ACC112 (cell line): ENCODE measurements around the gene ZNF560.

Experiments
- H2AFZ ChIP-seq: fragments of 200-600 bp; sonication (generic); one replicate; pipeline ENCODE4 v1.6.0; 2017; ENCODE audit warnings: antibody characterized with exemption, low read length; ENCODE audit not compliant: unreplicated experiment
- H3K27ac ChIP-seq: fragments of 200-600 bp; sonication (generic); 2 replicates; pipeline ENCODE4 v1.5.1; 2014; ENCODE audit warnings: low read depth, mild to moderate bottlenecking, antibody characterized with exemption, low read length, moderate library complexity
- H3K27me3 ChIP-seq: fragments of 200-600 bp; sonication (generic); 2 replicates; pipeline ENCODE4 v1.6.1; 2014; ENCODE audit warnings: mild to moderate bottlenecking, antibody characterized with exemption, low read length, moderate library complexity, mixed read lengths; ENCODE audit not compliant: insufficient read depth
- H3K36me3 ChIP-seq: fragments of 200-600 bp; sonication (generic); 2 replicates; pipeline ENCODE4 v1.6.1; 2016; ENCODE audit warnings: mild to moderate bottlenecking, antibody characterized with exemption, low read length, moderate library complexity, mixed read lengths; ENCODE audit not compliant: insufficient read depth
- H3K4me1 ChIP-seq: fragments of 200-600 bp; sonication (generic); one replicate; pipeline ENCODE4 v1.6.1; 2016; ENCODE audit warnings: low read length, mixed read lengths; ENCODE audit not compliant: insufficient read depth, unreplicated experiment, control insufficient read depth
- H3K4me3 ChIP-seq: fragments of 200-600 bp; sonication (generic); 2 replicates; pipeline ENCODE4 v1.5.1; 2014; ENCODE audit warnings: mild to moderate bottlenecking, low read depth, low read length
- H3K79me2 ChIP-seq: fragments of 200-600 bp; sonication (generic); one replicate; pipeline ENCODE4 v1.6.0; 2016; ENCODE audit warnings: low read length; ENCODE audit not compliant: control insufficient read depth, unreplicated experiment, insufficient read depth

ZNF560 gene

GRCh38 chr19:9436358-9436757 lies 62.1 kb downstream of the ZNF560 start:
- peaks cover 14% of the 10 kb centered on the region for H3K4me1 ChIP-seq

GRCh38 chr19:9435279-9436268 lies 62.8 kb downstream of the ZNF560 start, which contains the start of gene ZNF266:
ZNF266 (minus strand) TSS chr19:9435573; CDS start chr19:9420089, 15,484 bp downstream.
- peak within 1 kb of the TSS; percentile 95 for H3K4me3 ChIP-seq
- H3K4me1 ChIP-seq = peaks cover 14% of the 10 kb centered on the region
- H3K27me3 ChIP-seq = no peaks in the 10 kb centered on the region
- H2AFZ ChIP-seq = peak within 1 kb of the TSS; percentile 97
- H3K27ac ChIP-seq = peak within 1 kb of the TSS; percentile 65
- peaks cover 4% of the 10 kb centered on the region; the same call in 1 of the 2 replicates for H3K36me3 ChIP-seq
- H3K79me2 ChIP-seq = peaks cover 25% of the 10 kb centered on the region

More at GRCh38 chr19:9436358-9436757, 62.1 kb downstream of the ZNF560 start:
- H2AFZ ChIP-seq = no peak overlapping the region
- peaks cover 25% of the 10 kb centered on the region for H3K79me2 ChIP-seq
- H3K27ac ChIP-seq = no peak overlapping the region
- H3K36me3 ChIP-seq = peaks cover 4% of the 10 kb centered on the region; the same call in 1 of the 2 replicates
- H3K27me3 ChIP-seq = no peaks in the 10 kb centered on the region
- H3K4me3 ChIP-seq = peak overlapping the region; percentile 95

GRCh38 chr19:9431475-9431874 lies 66.9 kb downstream of the ZNF560 start:
- Histone ChIP-seq H3K79me2 (peaks cover 23% of the 10 kb centered on the region), H3K27ac (no peak overlapping the region), H2AFZ (no peak overlapping the region), H3K27me3 (no peaks in the 10 kb centered on the region), H3K4me1 (peaks cover 14% of the 10 kb centered on the region), H3K4me3 (no peak overlapping the region), H3K36me3 (peaks cover 4% of the 10 kb centered on the region; the same call in 1 of the 2 replicates)

GRCh38 chr19:9430444-9430843 lies 68.0 kb downstream of the ZNF560 start:
- Histone ChIP-seq H2AFZ (no peak overlapping the region), H3K4me3 (no peak overlapping the region), H3K4me1 (peaks cover 9% of the 10 kb centered on the region), H3K27me3 (no peaks in the 10 kb centered on the region), H3K79me2 (peaks cover 14% of the 10 kb centered on the region), H3K27ac (no peak overlapping the region), H3K36me3 (peaks cover 4% of the 10 kb centered on the region; the same call in 1 of the 2 replicates)

- Histone ChIP-seq H3K27ac (no peak overlapping the region), H3K4me1 (no peaks in the 10 kb centered on the region), H3K4me3 (no peak overlapping the region), H2AFZ (no peak overlapping the region), H3K36me3 (peaks cover under 1% of the 10 kb centered on the region; the same call in 1 of the 2 replicates), H3K27me3 (no peaks in the 10 kb centered on the region), H3K79me2 (no peaks in the 10 kb centered on the region)
Observed at GRCh38 chr19:9427941-9428340, 70.5 kb downstream of the ZNF560 start.
